ENCODE data around the gene DAP. TPM values are rescaled to one million over a fixed set of nuclear protein-coding genes. Genes with fewer than 3 reads are reported as not detected.

DAP gene
- total RNA-seq, 2 donors from 2014 or later = 34.6 to 65.8 TPM

DNA sequence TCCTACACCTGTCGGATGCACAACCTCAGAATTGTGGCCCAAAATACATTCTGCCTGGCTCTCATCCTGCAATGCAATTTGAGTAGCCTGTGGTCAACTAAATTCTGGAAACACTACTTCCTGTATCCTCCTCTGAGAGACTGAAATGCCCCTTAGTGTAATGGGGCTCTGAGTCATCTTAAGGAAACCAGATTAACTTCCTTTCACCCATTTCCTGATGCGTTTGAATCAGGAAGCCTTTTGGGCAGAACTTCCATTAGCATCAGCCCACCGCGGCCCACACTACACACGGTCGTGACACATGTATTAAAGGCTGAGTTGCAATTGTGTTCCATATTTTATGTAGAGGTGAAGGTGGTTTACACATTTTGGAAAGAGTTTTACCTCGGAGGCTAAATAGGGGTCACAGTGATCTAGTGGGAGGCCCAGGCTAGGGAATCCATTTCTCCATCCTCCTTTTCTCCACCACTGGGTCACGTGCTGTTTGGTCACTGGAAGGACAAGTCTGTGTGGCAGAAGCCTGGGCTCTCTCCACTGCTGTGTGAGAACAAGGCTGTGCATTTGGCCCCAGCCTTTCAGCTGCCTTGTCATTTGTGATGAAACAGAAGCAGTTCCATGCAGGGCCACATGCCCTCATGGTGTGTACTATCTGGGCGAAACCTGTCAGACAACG, 55.9 kb downstream of the DAP start:
- Histone ChIP-seq H3K9me3 (no peaks in the 10 kb centered on the region), H3K36me3 (no peaks in the 10 kb centered on the region), H3K27me3 (no peaks in the 10 kb centered on the region), H3K4me3 (no peak overlapping the region), H3K27ac (peak overlapping the region; percentile 38 to 43), H3K4me1 (peaks cover 0 to 60% of the 10 kb centered on the region in 2 donors)
- TF ChIP-seq, protein P1, sequence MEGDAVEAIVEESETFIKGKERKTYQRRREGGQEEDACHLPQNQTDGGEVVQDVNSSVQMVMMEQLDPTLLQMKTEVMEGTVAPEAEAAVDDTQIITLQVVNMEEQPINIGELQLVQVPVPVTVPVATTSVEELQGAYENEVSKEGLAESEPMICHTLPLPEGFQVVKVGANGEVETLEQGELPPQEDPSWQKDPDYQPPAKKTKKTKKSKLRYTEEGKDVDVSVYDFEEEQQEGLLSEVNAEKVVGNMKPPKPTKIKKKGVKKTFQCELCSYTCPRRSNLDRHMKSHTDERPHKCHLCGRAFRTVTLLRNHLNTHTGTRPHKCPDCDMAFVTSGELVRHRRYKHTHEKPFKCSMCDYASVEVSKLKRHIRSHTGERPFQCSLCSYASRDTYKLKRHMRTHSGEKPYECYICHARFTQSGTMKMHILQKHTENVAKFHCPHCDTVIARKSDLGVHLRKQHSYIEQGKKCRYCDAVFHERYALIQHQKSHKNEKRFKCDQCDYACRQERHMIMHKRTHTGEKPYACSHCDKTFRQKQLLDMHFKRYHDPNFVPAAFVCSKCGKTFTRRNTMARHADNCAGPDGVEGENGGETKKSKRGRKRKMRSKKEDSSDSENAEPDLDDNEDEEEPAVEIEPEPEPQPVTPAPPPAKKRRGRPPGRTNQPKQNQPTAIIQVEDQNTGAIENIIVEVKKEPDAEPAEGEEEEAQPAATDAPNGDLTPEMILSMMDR (IDR thresholded peaks at IDR 0.05) = no peak
- no peak for DNase-seq (ENCODE audit: low spot score)

DNA sequence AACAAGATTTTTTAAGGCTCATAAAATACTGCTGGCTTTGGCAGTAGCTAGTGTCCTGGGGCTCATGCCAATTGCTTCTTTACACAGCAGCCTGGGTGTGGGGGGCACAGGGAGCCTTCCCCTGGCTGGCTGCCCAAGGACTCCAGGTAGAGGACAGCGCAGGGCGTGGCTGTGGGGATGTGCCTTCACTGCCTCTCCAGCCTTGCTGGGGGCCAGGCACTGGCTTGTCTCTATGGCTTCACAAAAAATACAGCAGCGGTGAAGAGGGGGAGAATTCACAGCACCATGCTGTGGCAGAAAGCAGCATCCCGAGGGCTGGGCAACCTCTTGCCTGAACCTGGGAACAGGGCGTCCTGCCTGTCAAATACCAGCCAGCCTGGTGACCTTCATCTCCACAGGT, 57.4 kb downstream of the DAP start:
- H3K27ac ChIP-seq = peak overlapping the region; percentile 43 to 68

DNA sequence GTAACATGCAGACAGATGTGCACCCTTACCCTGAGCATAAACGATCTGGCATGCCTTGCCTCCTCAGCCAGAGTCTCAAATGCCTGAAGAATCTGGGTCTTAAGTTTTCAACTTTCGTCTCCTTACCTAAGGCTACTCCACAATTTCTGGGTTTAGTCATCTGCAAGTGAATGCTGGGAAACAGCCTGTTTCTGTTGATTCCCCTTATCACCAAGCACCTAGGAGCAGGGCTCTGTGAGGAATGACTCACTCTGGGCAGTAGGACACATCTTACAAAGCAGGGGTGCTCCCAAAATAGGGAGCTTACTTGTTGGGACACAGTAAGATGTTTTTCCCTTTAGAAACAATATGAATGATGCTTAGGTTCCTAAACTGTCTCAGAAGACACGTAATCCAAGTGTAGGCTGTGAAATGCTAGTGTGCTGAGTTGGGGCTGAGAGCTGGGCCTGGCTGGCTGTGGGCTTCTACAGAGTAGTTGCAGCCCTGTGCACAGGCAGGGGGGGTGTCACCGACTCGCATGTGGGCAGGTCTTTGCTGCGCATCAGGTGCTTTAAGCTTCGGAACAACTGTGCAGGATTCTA, 58.0 kb downstream of the DAP start:
- Histone ChIP-seq H3K27ac (peak overlapping the region; percentile 43 to 68), H3K9me3 (no peaks in the 10 kb centered on the region), H3K36me3 (no peaks in the 10 kb centered on the region), H3K4me3 (no peak overlapping the region), H3K27me3 (no peaks in the 10 kb centered on the region), H3K4me1 (peaks cover 0 to 49% of the 10 kb centered on the region in 2 donors)
- no peak for DNase-seq (ENCODE audit: low spot score)
- TF ChIP-seq, protein P1 (IDR thresholded peaks at IDR 0.05) = no peak

More for the DNA sequence above, 57.4 kb downstream of the DAP start:
- Histone ChIP-seq H3K9me3 (no peaks in the 10 kb centered on the region), H3K36me3 (no peaks in the 10 kb centered on the region), H3K4me3 (no peak overlapping the region), H3K27me3 (no peaks in the 10 kb centered on the region), H3K4me1 (peaks cover 0 to 49% of the 10 kb centered on the region in 2 donors)
- TF ChIP-seq, protein P1 (IDR thresholded peaks at IDR 0.05) = no peak
- no peak for DNase-seq (ENCODE audit: low spot score)

DNA sequence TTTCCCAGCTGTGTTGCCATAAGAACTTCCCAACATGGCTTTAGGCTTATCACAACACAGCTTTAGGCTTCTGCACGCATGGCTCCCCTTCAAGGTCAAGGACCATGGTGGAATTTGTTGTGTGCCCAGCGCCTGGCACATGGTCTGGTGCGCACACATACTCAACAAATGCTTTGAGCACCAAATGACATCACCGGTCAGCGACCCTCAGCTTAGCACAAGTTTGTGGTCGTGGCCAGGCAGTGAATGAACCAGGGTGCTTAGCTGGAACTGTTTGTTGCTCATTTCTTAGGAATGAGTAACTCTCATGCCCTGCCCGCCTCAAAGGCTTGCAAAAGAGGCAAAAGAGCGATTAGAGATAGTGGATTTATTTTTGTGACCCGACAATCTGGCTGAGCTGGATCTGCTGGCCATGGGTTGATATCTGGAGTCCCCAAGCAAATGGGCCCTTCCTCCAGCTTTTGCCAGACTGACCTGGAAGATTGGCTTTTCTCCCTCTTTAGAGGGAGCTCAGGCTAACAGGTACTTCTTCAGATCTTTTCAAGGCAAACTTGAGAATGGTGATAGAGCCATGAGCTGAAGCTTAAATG, 58.9 kb downstream of the DAP start:
- peak overlapping the region; percentile 43 to 68 for H3K27ac ChIP-seq
- H3K36me3 ChIP-seq = no peaks in the 10 kb centered on the region
- peak; percentile 66 for DNase-seq (ENCODE audit: low spot score)

DNA sequence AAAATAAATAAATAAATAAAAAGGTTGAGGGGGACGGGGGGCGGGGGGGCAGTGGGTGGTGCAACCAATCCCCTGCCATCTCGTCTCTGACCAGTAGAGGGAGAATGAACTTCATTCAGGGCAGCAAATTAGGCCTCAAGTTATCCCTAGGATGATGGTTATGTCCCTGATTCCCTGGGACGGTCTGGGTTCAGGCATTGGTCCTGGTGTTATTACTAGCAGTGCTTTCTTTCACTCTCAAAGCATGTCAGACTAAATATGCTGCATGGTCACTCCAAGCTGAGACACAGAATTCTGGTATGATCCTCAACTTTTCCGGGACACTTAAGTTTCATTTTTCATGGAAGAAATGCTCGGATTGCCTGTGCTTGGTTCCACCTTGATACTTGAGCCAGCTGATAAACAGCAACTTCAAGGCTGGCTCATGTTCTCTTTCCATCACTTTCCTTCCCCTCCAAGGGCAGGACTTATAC, 59.4 kb downstream of the DAP start:
- DNase-seq (ENCODE audit: low spot score) = no peak
- Histone ChIP-seq H3K4me1 (peaks cover 0 to 46% of the 10 kb centered on the region in 2 donors), H3K27me3 (no peaks in the 10 kb centered on the region), H3K36me3 (no peaks in the 10 kb centered on the region), H3K27ac (peak overlapping the region; percentile 43 to 68), H3K9me3 (no peaks in the 10 kb centered on the region), H3K4me3 (no peak overlapping the region)
- TF ChIP-seq, protein P1 (IDR thresholded peaks at IDR 0.05) = peak; percentile 34 to 83

More for the DNA sequence above, 58.9 kb downstream of the DAP start:
- H3K9me3 ChIP-seq = no peaks in the 10 kb centered on the region
- peaks cover 0 to 47% of the 10 kb centered on the region in 2 donors for H3K4me1 ChIP-seq
- TF ChIP-seq, protein P1 (IDR thresholded peaks at IDR 0.05) = no peak
- H3K4me3 ChIP-seq = no peak overlapping the region
- H3K27me3 ChIP-seq = no peaks in the 10 kb centered on the region
